Tibial nerve (tissue), 4 donors: ENCODE results near the gene CDKN1A. TPM values are rescaled to one million over a fixed set of nuclear protein-coding genes. Genes with fewer than 3 reads are reported as not detected.

ENCODE experiments used
- DNase-seq, 2 donors: peaks; one replicate each; pipeline ENCODE4 v3.0.0-alpha.2; 2019; ENCODE audit warnings: low spot score in 2 of 2
- H3K27ac ChIP-seq, 4 donors: fragments of 200-600 bp; sonication (generic) in 3 of 4; one replicate each; pipeline ENCODE4 v1.5.1; 2017 to 2019; ENCODE audit warnings: mild to moderate bottlenecking in 1 of 4
- H3K27me3 ChIP-seq, 2 donors: fragments of 200-600 bp; sonication (generic) in 1 of 2; one replicate each; pipeline versions ENCODE4 v1.5.1 to v1.6.0; 2017 to 2019
- H3K36me3 ChIP-seq, 3 donors: fragments of 200-600 bp; sonication (generic); one replicate each; pipeline ENCODE4 v1.5.1; 2018 to 2019
- H3K4me1 ChIP-seq, 4 donors: fragments of 200-600 bp; sonication (generic) in 3 of 4; one replicate each; pipeline ENCODE4 v1.5.1; 2017 to 2019
- H3K4me3 ChIP-seq, 4 donors: fragments of 200-600 bp; sonication (generic) in 3 of 4; one replicate each; pipeline ENCODE4 v1.5.1; 2017 to 2019; ENCODE audit warnings: mild to moderate bottlenecking in 1 of 4, moderate library complexity in 1 of 4
- H3K9me3 ChIP-seq, 4 donors: fragments of 200-600 bp; sonication (generic) in 3 of 4; one replicate each; pipeline ENCODE4 v1.5.1; 2017 to 2019
- EP300 ChIP-seq, 2 donors: sonication (generic); formaldehyde crosslinking; IDR thresholded peaks; one replicate each; pipeline ENCODE4 v1.6.1; 2017; ENCODE audit warnings: antibody characterized with exemption in 2 of 2, mild to moderate bottlenecking in 1 of 2
- POLR2A ChIP-seq, 2 donors: fragments of 450-650 bp; IDR thresholded peaks; one replicate each; pipeline ENCODE4 v1.6.1; 2017; ENCODE audit warnings: antibody characterized with exemption in 2 of 2, mild to moderate bottlenecking in 2 of 2, moderate library complexity in 2 of 2
- WGBS, 2 donors: methylation state at CpG; one replicate each; pipeline ENCODE4 v1.1.5; 2018; 5-methylcytosine and 5-hydroxymethylcytosine counted together
- total RNA-seq, 4 donors: library from RNA; depleted of rRNA; stranded (reverse); fragments of >200 nt; gene quantifications; one replicate each; pipeline ENCODE4 v1.1.0, GENCODE V29; 2016
- TF ChIP-seq, protein P1 (sequence below), 5 experiments: fragments of 200-600 bp in 3 of 5; fragments of 450-650 bp in 2 of 5; sonication (generic) in 3 of 5; IDR thresholded peaks; one replicate each; pipeline ENCODE4 v1.5.1; 2016 to 2019; ENCODE audit warnings: antibody characterized with exemption in 5 of 5, mild to moderate bottlenecking in 3 of 5, moderate library complexity in 2 of 5

CDKN1A gene
- total RNA-seq, 4 donors from 2014 or later, result 112 to 142 (median 124) TPM

DNA sequence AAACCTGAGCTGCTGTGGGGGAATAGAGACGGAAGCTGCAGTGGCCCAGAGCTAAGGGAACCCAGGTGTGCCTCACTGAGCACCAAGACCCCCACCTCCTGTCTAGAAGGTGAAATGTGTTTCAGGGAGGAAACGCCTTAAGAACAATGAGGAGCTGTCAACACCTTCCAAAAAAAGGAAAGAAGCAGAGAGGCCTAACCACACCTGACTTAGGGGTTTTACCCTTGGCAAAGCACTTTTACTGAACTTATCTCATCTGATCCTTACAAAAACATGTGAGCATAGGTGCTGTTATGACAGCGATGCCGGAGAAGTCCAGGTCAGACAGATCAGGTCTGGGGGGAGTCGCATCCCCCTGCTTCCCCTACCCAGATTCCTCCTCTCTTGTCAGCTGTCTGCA, 16.1 kb upstream of the CDKN1A start:
- H3K36me3 ChIP-seq, result no peaks in the 10 kb centered on the region
- no peak overlapping the region for H3K4me3 ChIP-seq
- TF ChIP-seq POLR2A (IDR thresholded peaks at IDR 0.05) (no peak), EP300 (IDR thresholded peaks at IDR 0.05) (no peak)
- TF ChIP-seq, protein P1, sequence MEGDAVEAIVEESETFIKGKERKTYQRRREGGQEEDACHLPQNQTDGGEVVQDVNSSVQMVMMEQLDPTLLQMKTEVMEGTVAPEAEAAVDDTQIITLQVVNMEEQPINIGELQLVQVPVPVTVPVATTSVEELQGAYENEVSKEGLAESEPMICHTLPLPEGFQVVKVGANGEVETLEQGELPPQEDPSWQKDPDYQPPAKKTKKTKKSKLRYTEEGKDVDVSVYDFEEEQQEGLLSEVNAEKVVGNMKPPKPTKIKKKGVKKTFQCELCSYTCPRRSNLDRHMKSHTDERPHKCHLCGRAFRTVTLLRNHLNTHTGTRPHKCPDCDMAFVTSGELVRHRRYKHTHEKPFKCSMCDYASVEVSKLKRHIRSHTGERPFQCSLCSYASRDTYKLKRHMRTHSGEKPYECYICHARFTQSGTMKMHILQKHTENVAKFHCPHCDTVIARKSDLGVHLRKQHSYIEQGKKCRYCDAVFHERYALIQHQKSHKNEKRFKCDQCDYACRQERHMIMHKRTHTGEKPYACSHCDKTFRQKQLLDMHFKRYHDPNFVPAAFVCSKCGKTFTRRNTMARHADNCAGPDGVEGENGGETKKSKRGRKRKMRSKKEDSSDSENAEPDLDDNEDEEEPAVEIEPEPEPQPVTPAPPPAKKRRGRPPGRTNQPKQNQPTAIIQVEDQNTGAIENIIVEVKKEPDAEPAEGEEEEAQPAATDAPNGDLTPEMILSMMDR (IDR thresholded peaks at IDR 0.05), result no peak
- H3K9me3 ChIP-seq, result no peaks in the 10 kb centered on the region
- no peak overlapping the region for H3K27ac ChIP-seq
- H3K27me3 ChIP-seq, result no peaks in the 10 kb centered on the region
- no peak for DNase-seq
- peaks cover 0 to 29% (median 17%) of the 10 kb centered on the region in 4 donors for H3K4me1 ChIP-seq
- 73 to 94% methylated on average over 5 of the region's 5 CpGs for WGBS, 2 donors

DNA sequence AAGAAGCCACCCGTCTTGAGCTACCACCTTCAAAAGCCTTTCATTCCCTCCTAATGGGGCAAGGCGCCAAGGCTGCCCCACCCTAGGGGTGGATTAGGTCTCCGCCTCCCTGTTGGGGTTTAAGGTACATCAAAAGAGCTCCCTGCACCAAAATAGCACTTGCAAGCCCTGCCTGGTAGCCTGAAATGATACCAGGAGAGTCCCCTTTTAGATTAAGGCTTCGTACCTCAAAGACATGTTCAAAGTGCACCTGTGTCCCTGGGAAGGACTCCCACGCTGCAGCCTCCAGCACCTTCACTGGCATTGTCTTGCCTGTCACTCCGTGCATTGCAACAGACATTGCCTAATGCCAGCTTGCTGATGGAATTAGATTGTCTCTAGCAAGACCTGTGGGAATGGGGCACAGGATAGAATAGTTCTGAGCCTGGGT, 15.7 kb upstream of the CDKN1A start:
- no peak for TF ChIP-seq EP300 (IDR thresholded peaks at IDR 0.05)
- TF ChIP-seq, protein P1 (IDR thresholded peaks at IDR 0.05), result no peak
- TF ChIP-seq POLR2A (IDR thresholded peaks at IDR 0.05), result no peak
- Histone ChIP-seq H3K4me3 (no peak overlapping the region), H3K9me3 (no peaks in the 10 kb centered on the region), H3K36me3 (no peaks in the 10 kb centered on the region), H3K4me1 (peaks cover 0 to 34% (median 19%) of the 10 kb centered on the region in 4 donors), H3K27me3 (no peaks in the 10 kb centered on the region), H3K27ac (no peak overlapping the region)
- no peak for DNase-seq
- 77 to 85% methylated on average over 6 of the region's 6 CpGs for WGBS, 2 donors

DNA sequence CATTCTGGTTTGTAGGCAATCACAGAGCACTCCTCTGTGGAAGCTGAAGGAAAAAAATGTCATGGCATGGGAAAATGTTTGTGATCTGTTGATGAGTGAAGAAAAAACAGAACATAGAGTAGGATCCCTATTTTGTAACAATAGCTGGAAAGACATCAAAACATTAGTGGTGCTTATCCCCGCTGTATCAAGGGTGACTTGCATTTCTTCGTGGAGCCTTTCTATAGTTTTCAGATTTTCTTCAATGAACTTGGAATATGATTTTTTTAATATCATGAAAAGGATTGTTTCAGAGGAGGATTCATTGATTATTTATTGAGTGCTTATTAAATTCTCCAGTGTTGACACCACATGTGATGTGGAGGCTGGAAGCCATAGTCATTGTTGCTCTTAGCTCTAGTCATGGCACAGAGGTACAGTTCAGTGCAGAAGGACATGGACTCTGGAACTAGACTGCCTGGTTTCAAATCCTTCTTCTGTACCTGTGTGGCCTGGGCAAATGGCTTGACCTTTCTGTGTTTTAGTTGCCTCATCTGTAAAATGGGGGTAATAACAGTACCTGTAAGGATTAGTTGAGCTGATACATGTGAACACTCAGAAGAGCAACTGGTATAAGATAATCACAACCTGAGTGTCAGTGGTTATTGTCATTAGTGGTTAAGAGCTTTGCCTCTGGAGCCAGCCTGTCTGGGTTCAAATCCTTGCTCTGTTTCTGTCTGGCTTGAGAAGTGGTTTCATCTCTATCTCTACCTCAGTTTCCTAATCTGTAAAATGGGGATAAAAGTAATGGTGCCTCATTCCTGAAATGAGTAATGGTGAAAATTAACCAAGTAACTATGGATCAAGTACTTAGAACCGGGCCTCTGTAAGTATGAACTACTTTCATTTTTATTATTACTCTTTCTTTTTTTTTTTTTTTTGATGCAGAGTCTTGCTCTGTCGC, 14.7 kb upstream of the CDKN1A start:
- Histone ChIP-seq H3K4me1 (peaks cover 0 to 40% (median 20%) of the 10 kb centered on the region in 4 donors), H3K27ac (no peak overlapping the region), H3K27me3 (no peaks in the 10 kb centered on the region), H3K36me3 (no peaks in the 10 kb centered on the region), H3K4me3 (no peak overlapping the region), H3K9me3 (no peaks in the 10 kb centered on the region)
- TF ChIP-seq, protein P1 (IDR thresholded peaks at IDR 0.05), result no peak
- TF ChIP-seq EP300 (IDR thresholded peaks at IDR 0.05) (no peak), POLR2A (IDR thresholded peaks at IDR 0.05) (no peak)
- no peak for DNase-seq
- 66 to 69% methylated on average over 4 of the region's 4 CpGs for WGBS, 2 donors

DNA sequence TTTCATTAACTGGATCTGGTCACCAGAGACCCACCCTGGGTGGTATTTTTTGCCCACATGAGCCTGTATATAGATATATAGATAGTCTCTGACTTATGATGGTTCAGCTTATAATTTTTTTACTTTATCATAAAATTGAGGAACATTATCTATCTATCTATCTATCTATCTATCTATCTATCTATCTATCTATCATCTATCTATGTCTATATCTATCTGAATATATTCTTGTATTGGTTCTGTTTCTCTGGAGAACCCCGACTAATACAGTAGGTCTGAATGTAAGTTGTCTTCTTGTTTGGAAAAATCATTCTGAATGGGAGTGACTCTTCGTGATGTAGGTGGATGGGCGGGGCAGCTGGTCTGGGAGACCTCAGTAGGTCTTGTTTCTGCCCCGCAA, 13.3 kb upstream of the CDKN1A start:
- Histone ChIP-seq H3K4me3 (no peak overlapping the region), H3K9me3 (no peaks in the 10 kb centered on the region), H3K27ac (peak overlapping the region in 1 of 4 donors; percentile 86), H3K36me3 (no peaks in the 10 kb centered on the region), H3K4me1 (peaks cover 0 to 36% (median 20%) of the 10 kb centered on the region in 4 donors), H3K27me3 (no peaks in the 10 kb centered on the region)
- 92 to 95% methylated on average over 4 of the region's 4 CpGs for WGBS, 2 donors
- TF ChIP-seq EP300 (IDR thresholded peaks at IDR 0.05), result no peak
- DNase-seq, result no peak

DNA sequence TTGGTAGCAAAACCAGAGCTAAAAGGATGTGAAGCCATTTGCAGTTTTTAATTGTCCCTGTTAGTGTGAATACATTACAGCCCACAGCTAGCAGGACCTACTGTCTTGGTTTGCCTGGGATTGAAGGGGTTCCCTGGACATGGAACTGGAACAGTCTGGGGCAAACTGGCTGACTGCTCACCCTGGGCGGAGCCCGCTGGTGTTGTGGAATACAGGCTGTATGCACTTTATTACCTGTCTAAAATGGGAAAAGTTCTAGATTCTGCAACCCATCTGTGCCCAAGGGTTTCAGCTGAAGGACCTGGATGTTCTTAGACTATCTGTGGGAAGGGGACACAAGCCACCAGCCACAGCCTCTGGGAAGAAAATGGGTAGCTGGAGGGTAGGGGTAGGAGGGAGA, 12.2 kb upstream of the CDKN1A start:
- 91 to 95% methylated on average over 2 of the region's 2 CpGs for WGBS, 2 donors
- peaks cover 0 to 25% (median 17%) of the 10 kb centered on the region in 4 donors for H3K4me1 ChIP-seq
- H3K4me3 ChIP-seq, result no peak overlapping the region
- no peaks in the 10 kb centered on the region for H3K9me3 ChIP-seq
- DNase-seq, result no peak
- peak overlapping the region; percentile 21 to 86 (median 56) for H3K27ac ChIP-seq
- H3K36me3 ChIP-seq, result no peaks in the 10 kb centered on the region
- TF ChIP-seq, protein P1 (IDR thresholded peaks at IDR 0.05), result no peak
- TF ChIP-seq EP300 (IDR thresholded peaks at IDR 0.05) (no peak), POLR2A (IDR thresholded peaks at IDR 0.05) (no peak)
- no peaks in the 10 kb centered on the region for H3K27me3 ChIP-seq
